ENCODE data around the gene COX8A. TPM values are rescaled to one million over a fixed set of nuclear protein-coding genes. Genes with fewer than 3 reads are reported as not detected.
A peak's percentile ranks its signal among the peaks of the same experiment; 100 is the strongest.

COX8A gene
- total and polyA plus RNA-seq, 2 of the 13 experiments (the other 11 are each of a cell fraction or from before 2014, with no cell fraction given), result 202 to 406 TPM

DNA sequence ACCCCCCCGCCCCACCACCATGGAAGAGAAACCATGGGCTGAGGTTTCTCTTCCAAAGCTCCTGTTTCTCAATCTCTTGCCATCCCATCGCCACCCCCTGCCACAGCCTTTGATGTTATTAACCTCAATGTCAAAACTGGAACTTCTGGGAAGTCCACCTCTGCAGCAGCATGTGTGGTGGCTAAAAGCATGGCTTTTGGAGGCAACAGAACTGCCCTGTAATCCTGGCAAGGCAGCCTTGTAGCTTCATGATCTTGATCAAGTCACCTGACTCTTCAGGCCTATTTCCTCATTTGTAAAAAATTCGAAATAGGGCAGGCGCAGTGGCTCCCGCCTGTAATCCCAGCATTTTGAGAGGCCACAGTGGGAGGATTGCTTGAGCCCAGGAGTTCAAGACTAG is 3.5 kb upstream of the COX8A start (continued):
- TF ChIP-seq, protein P1, sequence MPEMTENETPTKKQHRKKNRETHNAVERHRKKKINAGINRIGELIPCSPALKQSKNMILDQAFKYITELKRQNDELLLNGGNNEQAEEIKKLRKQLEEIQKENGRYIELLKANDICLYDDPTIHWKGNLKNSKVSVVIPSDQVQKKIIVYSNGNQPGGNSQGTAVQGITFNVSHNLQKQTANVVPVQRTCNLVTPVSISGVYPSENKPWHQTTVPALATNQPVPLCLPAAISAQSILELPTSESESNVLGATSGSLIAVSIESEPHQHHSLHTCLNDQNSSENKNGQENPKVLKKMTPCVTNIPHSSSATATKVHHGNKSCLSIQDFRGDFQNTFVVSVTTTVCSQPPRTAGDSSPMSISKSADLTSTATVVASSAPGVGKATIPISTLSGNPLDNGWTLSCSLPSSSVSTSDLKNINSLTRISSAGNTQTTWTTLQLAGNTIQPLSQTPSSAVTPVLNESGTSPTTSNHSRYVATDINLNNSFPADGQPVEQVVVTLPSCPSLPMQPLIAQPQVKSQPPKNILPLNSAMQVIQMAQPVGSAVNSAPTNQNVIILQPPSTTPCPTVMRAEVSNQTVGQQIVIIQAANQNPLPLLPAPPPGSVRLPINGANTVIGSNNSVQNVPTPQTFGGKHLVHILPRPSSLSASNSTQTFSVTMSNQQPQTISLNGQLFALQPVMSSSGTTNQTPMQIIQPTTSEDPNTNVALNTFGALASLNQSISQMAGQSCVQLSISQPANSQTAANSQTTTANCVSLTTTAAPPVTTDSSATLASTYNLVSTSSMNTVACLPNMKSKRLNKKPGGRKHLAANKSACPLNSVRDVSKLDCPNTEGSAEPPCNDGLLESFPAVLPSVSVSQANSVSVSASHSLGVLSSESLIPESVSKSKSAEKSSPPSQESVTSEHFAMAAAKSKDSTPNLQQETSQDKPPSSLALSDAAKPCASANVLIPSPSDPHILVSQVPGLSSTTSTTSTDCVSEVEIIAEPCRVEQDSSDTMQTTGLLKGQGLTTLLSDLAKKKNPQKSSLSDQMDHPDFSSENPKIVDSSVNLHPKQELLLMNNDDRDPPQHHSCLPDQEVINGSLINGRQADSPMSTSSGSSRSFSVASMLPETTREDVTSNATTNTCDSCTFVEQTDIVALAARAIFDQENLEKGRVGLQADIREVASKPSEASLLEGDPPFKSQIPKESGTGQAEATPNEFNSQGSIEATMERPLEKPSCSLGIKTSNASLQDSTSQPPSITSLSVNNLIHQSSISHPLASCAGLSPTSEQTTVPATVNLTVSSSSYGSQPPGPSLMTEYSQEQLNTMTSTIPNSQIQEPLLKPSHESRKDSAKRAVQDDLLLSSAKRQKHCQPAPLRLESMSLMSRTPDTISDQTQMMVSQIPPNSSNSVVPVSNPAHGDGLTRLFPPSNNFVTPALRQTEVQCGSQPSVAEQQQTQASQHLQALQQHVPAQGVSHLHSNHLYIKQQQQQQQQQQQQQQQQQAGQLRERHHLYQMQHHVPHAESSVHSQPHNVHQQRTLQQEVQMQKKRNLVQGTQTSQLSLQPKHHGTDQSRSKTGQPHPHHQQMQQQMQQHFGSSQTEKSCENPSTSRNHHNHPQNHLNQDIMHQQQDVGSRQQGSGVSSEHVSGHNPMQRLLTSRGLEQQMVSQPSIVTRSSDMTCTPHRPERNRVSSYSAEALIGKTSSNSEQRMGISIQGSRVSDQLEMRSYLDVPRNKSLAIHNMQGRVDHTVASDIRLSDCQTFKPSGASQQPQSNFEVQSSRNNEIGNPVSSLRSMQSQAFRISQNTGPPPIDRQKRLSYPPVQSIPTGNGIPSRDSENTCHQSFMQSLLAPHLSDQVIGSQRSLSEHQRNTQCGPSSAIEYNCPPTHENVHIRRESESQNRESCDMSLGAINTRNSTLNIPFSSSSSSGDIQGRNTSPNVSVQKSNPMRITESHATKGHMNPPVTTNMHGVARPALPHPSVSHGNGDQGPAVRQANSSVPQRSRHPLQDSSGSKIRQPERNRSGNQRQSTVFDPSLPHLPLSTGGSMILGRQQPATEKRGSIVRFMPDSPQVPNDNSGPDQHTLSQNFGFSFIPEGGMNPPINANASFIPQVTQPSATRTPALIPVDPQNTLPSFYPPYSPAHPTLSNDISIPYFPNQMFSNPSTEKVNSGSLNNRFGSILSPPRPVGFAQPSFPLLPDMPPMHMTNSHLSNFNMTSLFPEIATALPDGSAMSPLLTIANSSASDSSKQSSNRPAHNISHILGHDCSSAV (CRISPR knock-in tag; IDR thresholded peaks at IDR 0.05; ENCODE audit: borderline replicate concordance), result no peak
- TF ChIP-seq FOXO1 (CRISPR knock-in tag; IDR thresholded peaks at IDR 0.05) (no peak), TCF7 (IDR thresholded peaks at IDR 0.05; ENCODE audit: low read depth) (peak; percentile 64), HNRNPK (IDR thresholded peaks at IDR 0.05; ENCODE audit: low read depth, low read length, poor library complexity, severe bottlenecking) (no peak), MZF1 (CRISPR knock-in tag; IDR thresholded peaks at IDR 0.05; ENCODE audit: borderline replicate concordance) (no peak), ZNF703 (CRISPR knock-in tag; IDR thresholded peaks at IDR 0.05; ENCODE audit: borderline replicate concordance) (no peak), RXRA (CRISPR knock-in tag; IDR thresholded peaks at IDR 0.05) (0 out of 2 replicates have a peak, but pooled peaks have one; percentile 21), SAP130 (CRISPR knock-in tag; IDR thresholded peaks at IDR 0.05; ENCODE audit: low read depth) (peak; percentile 42; the same call in 1 of the 2 replicates), NCOA2 (CRISPR knock-in tag; IDR thresholded peaks at IDR 0.05) (peak; percentile 66), ZNF543 (CRISPR knock-in tag; IDR thresholded peaks at IDR 0.05) (no peak), ZSCAN22 (CRISPR knock-in tag; IDR thresholded peaks at IDR 0.05) (no peak), MXI1 (IDR thresholded peaks at IDR 0.05; ENCODE audit: borderline replicate concordance, low read depth, low read length) (no peak), NR3C1 (CRISPR knock-in tag; IDR thresholded peaks at IDR 0.05) (no peak), ATAD3A (CRISPR knock-in tag; IDR thresholded peaks at IDR 0.05) (no peak)
- TF ChIP-seq, protein P2, sequence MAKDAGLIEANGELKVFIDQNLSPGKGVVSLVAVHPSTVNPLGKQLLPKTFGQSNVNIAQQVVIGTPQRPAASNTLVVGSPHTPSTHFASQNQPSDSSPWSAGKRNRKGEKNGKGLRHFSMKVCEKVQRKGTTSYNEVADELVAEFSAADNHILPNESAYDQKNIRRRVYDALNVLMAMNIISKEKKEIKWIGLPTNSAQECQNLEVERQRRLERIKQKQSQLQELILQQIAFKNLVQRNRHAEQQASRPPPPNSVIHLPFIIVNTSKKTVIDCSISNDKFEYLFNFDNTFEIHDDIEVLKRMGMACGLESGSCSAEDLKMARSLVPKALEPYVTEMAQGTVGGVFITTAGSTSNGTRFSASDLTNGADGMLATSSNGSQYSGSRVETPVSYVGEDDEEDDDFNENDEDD (CRISPR knock-in tag; IDR thresholded peaks at IDR 0.05; ENCODE audit: borderline replicate concordance), result peak; percentile 22; the same call in 1 of the 2 replicates
- TF ChIP-seq, protein P3, sequence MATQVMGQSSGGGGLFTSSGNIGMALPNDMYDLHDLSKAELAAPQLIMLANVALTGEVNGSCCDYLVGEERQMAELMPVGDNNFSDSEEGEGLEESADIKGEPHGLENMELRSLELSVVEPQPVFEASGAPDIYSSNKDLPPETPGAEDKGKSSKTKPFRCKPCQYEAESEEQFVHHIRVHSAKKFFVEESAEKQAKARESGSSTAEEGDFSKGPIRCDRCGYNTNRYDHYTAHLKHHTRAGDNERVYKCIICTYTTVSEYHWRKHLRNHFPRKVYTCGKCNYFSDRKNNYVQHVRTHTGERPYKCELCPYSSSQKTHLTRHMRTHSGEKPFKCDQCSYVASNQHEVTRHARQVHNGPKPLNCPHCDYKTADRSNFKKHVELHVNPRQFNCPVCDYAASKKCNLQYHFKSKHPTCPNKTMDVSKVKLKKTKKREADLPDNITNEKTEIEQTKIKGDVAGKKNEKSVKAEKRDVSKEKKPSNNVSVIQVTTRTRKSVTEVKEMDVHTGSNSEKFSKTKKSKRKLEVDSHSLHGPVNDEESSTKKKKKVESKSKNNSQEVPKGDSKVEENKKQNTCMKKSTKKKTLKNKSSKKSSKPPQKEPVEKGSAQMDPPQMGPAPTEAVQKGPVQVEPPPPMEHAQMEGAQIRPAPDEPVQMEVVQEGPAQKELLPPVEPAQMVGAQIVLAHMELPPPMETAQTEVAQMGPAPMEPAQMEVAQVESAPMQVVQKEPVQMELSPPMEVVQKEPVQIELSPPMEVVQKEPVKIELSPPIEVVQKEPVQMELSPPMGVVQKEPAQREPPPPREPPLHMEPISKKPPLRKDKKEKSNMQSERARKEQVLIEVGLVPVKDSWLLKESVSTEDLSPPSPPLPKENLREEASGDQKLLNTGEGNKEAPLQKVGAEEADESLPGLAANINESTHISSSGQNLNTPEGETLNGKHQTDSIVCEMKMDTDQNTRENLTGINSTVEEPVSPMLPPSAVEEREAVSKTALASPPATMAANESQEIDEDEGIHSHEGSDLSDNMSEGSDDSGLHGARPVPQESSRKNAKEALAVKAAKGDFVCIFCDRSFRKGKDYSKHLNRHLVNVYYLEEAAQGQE (IDR thresholded peaks at IDR 0.05; ENCODE audit: borderline replicate concordance in 1 of 2, low read depth in 1 of 2, low read length in 2 of 2), result no peak
- TF ChIP-seq, protein P4, sequence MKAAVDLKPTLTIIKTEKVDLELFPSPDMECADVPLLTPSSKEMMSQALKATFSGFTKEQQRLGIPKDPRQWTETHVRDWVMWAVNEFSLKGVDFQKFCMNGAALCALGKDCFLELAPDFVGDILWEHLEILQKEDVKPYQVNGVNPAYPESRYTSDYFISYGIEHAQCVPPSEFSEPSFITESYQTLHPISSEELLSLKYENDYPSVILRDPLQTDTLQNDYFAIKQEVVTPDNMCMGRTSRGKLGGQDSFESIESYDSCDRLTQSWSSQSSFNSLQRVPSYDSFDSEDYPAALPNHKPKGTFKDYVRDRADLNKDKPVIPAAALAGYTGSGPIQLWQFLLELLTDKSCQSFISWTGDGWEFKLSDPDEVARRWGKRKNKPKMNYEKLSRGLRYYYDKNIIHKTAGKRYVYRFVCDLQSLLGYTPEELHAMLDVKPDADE (CRISPR knock-in tag; IDR thresholded peaks at IDR 0.05), result no peak

Data from HepG2 (cell line).